H9 (cell line): ENCODE measurements around the gene KDM4C. TPM values are rescaled to one million over a fixed set of nuclear protein-coding genes. Genes with fewer than 3 reads are reported as not detected.

Source experiments
- DNase-seq: peaks from one replicate; pipeline ENCODE4 v3.0.0-alpha.2; 2017
- H2AFZ ChIP-seq: one replicate; pipeline ENCODE4 v1.6.1; 2013; ENCODE audit warnings: mild to moderate bottlenecking, low read length, control low read depth, moderate library complexity
- H2AK5ac ChIP-seq: 2 replicates; pipeline ENCODE4 v1.6.1; 2013; ENCODE audit warnings: low read length, control low read depth, mixed read lengths; ENCODE audit not compliant: insufficient read length
- H2BK120ac ChIP-seq: one replicate; pipeline ENCODE4 v1.6.1; 2013; ENCODE audit warnings: low read depth, mild to moderate bottlenecking, low read length, control low read depth, inconsistent platforms; ENCODE audit not compliant: poor library complexity, severe bottlenecking
- H2BK12ac ChIP-seq: 2 replicates; pipeline ENCODE4 v1.6.1; 2013; ENCODE audit warnings: low read length, control low read depth, mixed read lengths, low read depth; ENCODE audit not compliant: insufficient read length
- H2BK15ac ChIP-seq: 2 replicates; pipeline ENCODE4 v1.6.1; 2013; ENCODE audit warnings: low read depth, low read length, control low read depth
- H2BK20ac ChIP-seq: one replicate; pipeline ENCODE4 v1.6.1; 2013; ENCODE audit warnings: low read depth, mild to moderate bottlenecking, low read length, control low read depth, inconsistent platforms; ENCODE audit not compliant: poor library complexity, severe bottlenecking
- H2BK5ac ChIP-seq: 2 replicates; pipeline ENCODE4 v1.6.1; 2013; ENCODE audit warnings: low read length, control low read depth, mixed read lengths; ENCODE audit not compliant: insufficient read length
- H3K14ac ChIP-seq: 2 replicates; pipeline ENCODE4 v1.6.1; 2013; ENCODE audit warnings: low read length, control low read depth; ENCODE audit not compliant: insufficient read depth
- H3K18ac ChIP-seq: 2 replicates; pipeline ENCODE4 v1.6.1; 2013; ENCODE audit warnings: low read depth, mild to moderate bottlenecking, mixed read lengths, low read length, control low read depth; ENCODE audit not compliant: insufficient read length
- H3K23ac ChIP-seq: 2 replicates; pipeline ENCODE4 v1.6.1; 2013; ENCODE audit warnings: low read length, control low read depth, mixed read lengths, low read depth; ENCODE audit not compliant: insufficient read length
- H3K23me2 ChIP-seq: 2 replicates; pipeline ENCODE4 v1.6.1; 2013; ENCODE audit warnings: low read depth, mild to moderate bottlenecking, mixed read lengths, low read length, control low read depth; ENCODE audit not compliant: insufficient read length, poor library complexity, severe bottlenecking
- H3K27ac ChIP-seq: 2 replicates; pipeline ENCODE4 v1.5.1; 2013; ENCODE audit warnings: low read length, control low read depth, mixed read lengths, low read depth; ENCODE audit not compliant: insufficient read length
- H3K27me3 ChIP-seq: 2 replicates; pipeline ENCODE4 v1.6.1; 2013; ENCODE audit warnings: low read length, control low read depth, inconsistent platforms; ENCODE audit not compliant: insufficient read depth
- H3K4ac ChIP-seq: 2 replicates; pipeline ENCODE4 v1.6.1; 2013; ENCODE audit warnings: low read depth, mild to moderate bottlenecking, control low read depth, inconsistent platforms, low read length, moderate library complexity
- H3K4me1 ChIP-seq: 2 replicates; pipeline ENCODE4 v1.6.1; 2013; ENCODE audit warnings: low read length, control low read depth, inconsistent platforms; ENCODE audit not compliant: insufficient read depth
- H3K4me2 ChIP-seq: 2 replicates; pipeline ENCODE4 v1.6.1; 2013; ENCODE audit warnings: low read length, control low read depth, mixed read lengths; ENCODE audit not compliant: insufficient read length, insufficient read depth
- H3K56ac ChIP-seq: 2 replicates; pipeline ENCODE4 v1.6.1; 2013; ENCODE audit warnings: low read depth, mild to moderate bottlenecking, mixed read lengths, low read length, control low read depth; ENCODE audit not compliant: insufficient read length
- H3K79me1 ChIP-seq: 2 replicates; pipeline ENCODE4 v1.6.1; 2013; ENCODE audit warnings: low read depth, mild to moderate bottlenecking, moderate library complexity, low read length, control low read depth, inconsistent platforms; ENCODE audit not compliant: insufficient read depth, poor library complexity, severe bottlenecking
- H3K79me2 ChIP-seq: 2 replicates; pipeline ENCODE4 v1.6.1; 2013; ENCODE audit warnings: low read length, control low read depth, inconsistent platforms; ENCODE audit not compliant: insufficient read depth
- H3K9ac ChIP-seq: 2 replicates; pipeline ENCODE4 v1.6.1; 2013; ENCODE audit warnings: low read length, control low read depth, mixed read lengths; ENCODE audit not compliant: insufficient read length; ENCODE audit errors: extremely low read depth
- H3K9me3 ChIP-seq: one replicate; pipeline ENCODE4 v1.6.1; 2013; ENCODE audit warnings: low read depth, low read length, inconsistent platforms; ENCODE audit not compliant: control insufficient read depth
- H3T11ph ChIP-seq: one replicate; pipeline ENCODE4 v1.6.1; 2013; ENCODE audit warnings: mild to moderate bottlenecking, low read length, control low read depth, inconsistent platforms
- H4K20me1 ChIP-seq: one replicate; pipeline ENCODE4 v1.6.1; 2013; ENCODE audit not compliant: control insufficient read depth, insufficient read length, insufficient read depth
- H4K5ac ChIP-seq: 2 replicates; pipeline ENCODE4 v1.6.1; 2013; ENCODE audit warnings: low read depth, mild to moderate bottlenecking, mixed read lengths, low read length, control low read depth; ENCODE audit not compliant: insufficient read length
- H4K8ac ChIP-seq: replicated peaks from 2 replicates; pipeline ENCODE4 v1.6.1; 2013; ENCODE audit warnings: low read length, control low read depth, mixed read lengths, low read depth; ENCODE audit not compliant: insufficient read length
- H4K91ac ChIP-seq: 2 replicates; pipeline ENCODE4 v1.6.1; 2013; ENCODE audit warnings: low read depth, mild to moderate bottlenecking, moderate library complexity, mixed read lengths, low read length, control low read depth; ENCODE audit not compliant: insufficient read length
- H3K27ac Mint-ChIP-seq, 3 experiments: 2 replicates in 2 of 3; 3 replicates in 1 of 3; pipeline ENCODE4 v1.8.0; 2020 to 2021; ENCODE audit warnings: mixed read lengths in 3 of 3, mild to moderate bottlenecking in 1 of 3, moderate library complexity in 1 of 3
- H3K27me3 Mint-ChIP-seq: 2 replicates; pipeline ENCODE4 v1.8.0; 2021; ENCODE audit warnings: low read depth, mild to moderate bottlenecking, moderate library complexity, mixed read lengths
- H3K36me3 Mint-ChIP-seq, 3 experiments: 2 replicates in 2 of 3; 3 replicates in 1 of 3; pipeline ENCODE4 v1.8.0; 2020 to 2021; ENCODE audit warnings: low read depth in 3 of 3, mixed read lengths in 3 of 3; ENCODE audit not compliant: insufficient read depth in 1 of 3
- H3K4me1 Mint-ChIP-seq, 2 experiments: 2 replicates each; pipeline ENCODE4 v1.8.0; 2020; ENCODE audit warnings: mixed read lengths in 2 of 2
- H3K4me3 Mint-ChIP-seq, 2 experiments: 2 replicates in 1 of 2; 3 replicates in 1 of 2; pipeline ENCODE4 v1.8.0; 2020 to 2021; ENCODE audit warnings: mild to moderate bottlenecking in 2 of 2, mixed read lengths in 2 of 2, moderate library complexity in 1 of 2
- H3K9me3 Mint-ChIP-seq, 2 experiments: 2 replicates in 1 of 2; 3 replicates in 1 of 2; pipeline ENCODE4 v1.8.0; 2020; ENCODE audit warnings: mild to moderate bottlenecking in 2 of 2, mixed read lengths in 2 of 2, moderate library complexity in 1 of 2
- WGBS: extraction: QIAGEN DNeasy Blood & Tissue Kit; methylation state at CpG from one replicate; pipeline ENCODE4 v1.1.7; 2013; ENCODE audit warnings: missing lambda C conversion rate, low lambda C conversion rate, mixed read lengths; ENCODE audit not compliant: insufficient read length; ENCODE audit errors: extremely low coverage; 5-methylcytosine and 5-hydroxymethylcytosine counted together
- total RNA-seq: library from RNA; stranded (reverse); gene quantifications from 2 replicates; pipeline ENCODE4 v1.2.1, GENCODE V29; 2021
- TF ChIP-seq, protein P1 (sequence below): fragments of 200-600 bp; sonication (generic); conservative IDR thresholded peaks from 3 replicates; pipeline ENCODE4 v1.8.0; 2021; ENCODE audit warnings: antibody characterized with exemption, mild to moderate bottlenecking

Gene KDM4C
- total RNA-seq, 1 experiment from 2014 or later, result 24.0 TPM

DNA sequence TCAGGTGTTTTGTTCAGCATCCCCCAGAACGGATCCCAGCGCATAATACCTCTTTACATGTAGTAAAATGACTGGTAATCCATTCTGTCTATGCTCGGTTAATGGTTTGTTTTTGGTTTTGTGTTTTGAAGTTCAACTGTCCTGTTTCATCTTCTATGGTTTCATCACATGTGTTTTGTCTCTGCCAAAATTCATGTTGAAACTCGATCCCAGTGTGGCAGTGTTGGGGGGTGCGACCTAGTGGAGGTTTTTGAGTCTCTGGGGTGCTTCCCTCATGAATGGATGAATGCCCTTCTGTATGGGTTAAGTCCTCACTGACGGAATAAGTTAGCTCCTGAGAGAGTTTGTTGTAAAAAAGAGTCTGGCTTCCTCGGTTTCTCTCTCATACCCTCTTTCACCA is 317.4 kb downstream of the KDM4C start:
- Histone ChIP-seq H3K27ac (no peak overlapping the region), H2BK120ac (no peak overlapping the region), H4K8ac (no peak overlapping the region), H3K79me1 (no peaks in the 10 kb centered on the region), H2BK5ac (no peak overlapping the region), H3K56ac (no peak overlapping the region), H2BK15ac (no peak overlapping the region), H2BK20ac (no peak overlapping the region), H3K4ac (no peak overlapping the region), H4K5ac (no peak overlapping the region), H3K79me2 (no peaks in the 10 kb centered on the region), H3K4me2 (no peak overlapping the region), H4K20me1 (no peaks in the 10 kb centered on the region), H3K14ac (no peak overlapping the region), H3T11ph (no peak overlapping the region), H3K23me2 (no peaks in the 10 kb centered on the region), H2AK5ac (no peak overlapping the region), H3K4me1 (no peaks in the 10 kb centered on the region), H3K9ac (no peak overlapping the region), H3K23ac (no peak overlapping the region), H2BK12ac (no peak overlapping the region), H3K27me3 (no peaks in the 10 kb centered on the region), H2AFZ (no peak overlapping the region), H4K91ac (no peak overlapping the region), H3K9me3 (no peaks in the 10 kb centered on the region), H3K18ac (no peak overlapping the region)
- no peaks in the 10 kb centered on the region for H3K9me3 Mint-ChIP-seq
- no CpG with 5 or more reads among the region's 7 CpGs for WGBS
- H3K4me3 Mint-ChIP-seq, result no peak overlapping the region
- no peaks in the 10 kb centered on the region; a peak in 1 of 7 replicates for H3K36me3 Mint-ChIP-seq
- TF ChIP-seq, protein P1, sequence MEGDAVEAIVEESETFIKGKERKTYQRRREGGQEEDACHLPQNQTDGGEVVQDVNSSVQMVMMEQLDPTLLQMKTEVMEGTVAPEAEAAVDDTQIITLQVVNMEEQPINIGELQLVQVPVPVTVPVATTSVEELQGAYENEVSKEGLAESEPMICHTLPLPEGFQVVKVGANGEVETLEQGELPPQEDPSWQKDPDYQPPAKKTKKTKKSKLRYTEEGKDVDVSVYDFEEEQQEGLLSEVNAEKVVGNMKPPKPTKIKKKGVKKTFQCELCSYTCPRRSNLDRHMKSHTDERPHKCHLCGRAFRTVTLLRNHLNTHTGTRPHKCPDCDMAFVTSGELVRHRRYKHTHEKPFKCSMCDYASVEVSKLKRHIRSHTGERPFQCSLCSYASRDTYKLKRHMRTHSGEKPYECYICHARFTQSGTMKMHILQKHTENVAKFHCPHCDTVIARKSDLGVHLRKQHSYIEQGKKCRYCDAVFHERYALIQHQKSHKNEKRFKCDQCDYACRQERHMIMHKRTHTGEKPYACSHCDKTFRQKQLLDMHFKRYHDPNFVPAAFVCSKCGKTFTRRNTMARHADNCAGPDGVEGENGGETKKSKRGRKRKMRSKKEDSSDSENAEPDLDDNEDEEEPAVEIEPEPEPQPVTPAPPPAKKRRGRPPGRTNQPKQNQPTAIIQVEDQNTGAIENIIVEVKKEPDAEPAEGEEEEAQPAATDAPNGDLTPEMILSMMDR, result no peak
- peaks cover 0 to 7% of the 10 kb centered on the region in 2 experiments; a peak in 2 of 4 replicates for H3K4me1 Mint-ChIP-seq
- peak overlapping the region in 2 of 3 experiments; percentile 34 to 82; a peak in 5 of 7 replicates for H3K27ac Mint-ChIP-seq
- DNase-seq, result no peak
- H3K27me3 Mint-ChIP-seq, result no peaks in the 10 kb centered on the region
